Measurements from ENCODE around the gene MT1HL1.

MT1HL1 gene

GRCh38 chr1:237004116-237004515 lies at the start of gene MT1HL1:
Gene MT1HL1, minus strand, starts transcription at chr1:237004441. Its CDS starts 69 bp downstream, at chr1:237004372.
- DNase-seq: no peak

DNA sequence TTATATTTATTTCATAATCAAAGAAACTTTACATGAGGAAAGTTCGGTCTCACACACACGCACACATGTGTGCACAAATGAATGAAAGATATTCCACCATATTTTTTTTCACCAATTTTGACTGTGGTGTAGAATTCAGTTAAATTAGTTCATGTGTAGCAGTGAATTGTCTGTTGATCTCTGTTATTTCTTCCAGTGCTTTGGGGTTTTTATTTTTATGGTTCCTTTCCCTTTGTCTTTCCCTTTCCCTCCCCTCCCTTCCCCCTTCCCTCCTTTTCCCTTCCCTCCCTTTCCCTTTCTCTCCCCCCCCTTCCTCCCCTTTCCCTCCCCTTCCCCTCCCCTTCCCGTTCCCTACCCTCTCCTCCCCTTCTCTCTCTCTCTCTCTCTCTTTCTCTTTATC lies 46.7 kb upstream of the MT1HL1 start:
- no peak for DNase-seq

DNA sequence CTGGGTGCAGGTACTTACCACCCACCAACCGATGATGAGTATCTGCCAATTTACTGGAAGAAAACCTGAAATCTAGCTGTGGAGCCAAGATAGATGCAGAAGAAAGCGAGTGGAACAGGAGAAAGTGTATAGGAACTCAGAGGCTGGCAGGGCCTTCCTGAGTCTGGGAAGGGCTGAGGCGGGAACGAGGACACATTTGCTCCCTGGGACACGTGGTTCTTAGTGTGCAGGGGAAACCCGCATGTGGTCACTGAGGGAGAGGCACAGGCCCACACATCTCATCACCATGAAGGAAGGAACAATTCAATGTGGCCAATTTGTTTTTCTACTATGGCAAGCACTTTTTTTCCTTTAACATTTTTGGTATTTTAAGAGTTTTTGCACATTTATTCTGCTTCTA lies 45.9 kb upstream of the MT1HL1 start:
- DNase-seq: no peak

- no peak for DNase-seq
These were observed 44.6 kb upstream of the MT1HL1 start for GRCh38 chr1:237048803-237049202.

GRCh38 chr1:237045278-237046016 lies 41.2 kb upstream of the MT1HL1 start:
- no peak for DNase-seq

DNA sequence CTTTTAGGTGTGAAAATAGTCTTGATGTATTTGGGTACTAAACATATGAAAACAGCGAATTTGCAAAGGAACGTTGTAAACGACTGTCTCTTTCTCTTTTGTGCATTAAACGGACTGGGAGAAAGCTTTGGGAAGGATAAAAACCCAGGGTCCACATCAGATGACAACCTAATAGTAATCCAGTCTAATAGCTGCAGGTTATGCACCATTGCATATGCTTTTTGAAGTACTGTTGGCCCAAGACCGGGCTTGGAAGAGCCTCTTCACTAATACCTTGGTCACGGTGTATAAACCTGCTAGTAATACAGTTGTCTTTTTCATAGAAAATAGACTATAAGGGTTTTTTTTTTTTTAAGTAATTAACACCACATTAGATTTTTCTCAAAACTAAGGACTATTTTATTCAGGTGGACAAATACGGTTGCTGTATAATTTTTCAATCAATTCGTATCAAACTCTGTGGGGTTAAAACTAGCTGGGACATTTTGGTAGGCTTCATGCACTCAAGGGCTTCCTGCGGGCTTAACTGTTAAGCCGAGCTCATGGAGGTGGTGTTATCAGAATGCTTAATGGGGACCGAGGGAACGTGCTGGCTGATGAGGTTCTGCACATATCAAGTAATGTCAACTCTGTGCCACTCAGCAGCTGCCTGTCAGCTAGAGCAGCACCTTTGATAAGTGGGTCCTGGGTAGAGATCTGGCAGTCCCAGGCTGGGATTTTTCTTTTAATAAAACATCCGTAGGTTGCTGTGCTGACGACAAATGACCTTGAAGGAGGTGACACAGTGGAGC lies 39.8 kb upstream of the MT1HL1 start:
- DNase-seq: no peak

GRCh38 chr1:237042892-237043576 lies 38.8 kb upstream of the MT1HL1 start:
- no peak for DNase-seq

GRCh38 chr1:237042526-237042891 lies 38.3 kb upstream of the MT1HL1 start:
- DNase-seq: no peak

- DNase-seq: no peak
These were observed 37.7 kb upstream of the MT1HL1 start, which contains the start of gene RYR2 for GRCh38 chr1:237041795-237042525. Gene RYR2, plus strand, starts transcription at chr1:237042184. Its CDS starts 338 bp downstream, at chr1:237042522.

- no peak for DNase-seq
These were observed 37.2 kb upstream of the MT1HL1 start for GRCh38 chr1:237041461-237041794.

GRCh38 chr1:237040823-237041222 lies 36.6 kb upstream of the MT1HL1 start:
- no peak for DNase-seq

GRCh38 chr1:237038211-237038610 lies 34.0 kb upstream of the MT1HL1 start:
- no peak for DNase-seq

GRCh38 chr1:237035759-237036158 lies 31.5 kb upstream of the MT1HL1 start:
- no peak for DNase-seq

DNA sequence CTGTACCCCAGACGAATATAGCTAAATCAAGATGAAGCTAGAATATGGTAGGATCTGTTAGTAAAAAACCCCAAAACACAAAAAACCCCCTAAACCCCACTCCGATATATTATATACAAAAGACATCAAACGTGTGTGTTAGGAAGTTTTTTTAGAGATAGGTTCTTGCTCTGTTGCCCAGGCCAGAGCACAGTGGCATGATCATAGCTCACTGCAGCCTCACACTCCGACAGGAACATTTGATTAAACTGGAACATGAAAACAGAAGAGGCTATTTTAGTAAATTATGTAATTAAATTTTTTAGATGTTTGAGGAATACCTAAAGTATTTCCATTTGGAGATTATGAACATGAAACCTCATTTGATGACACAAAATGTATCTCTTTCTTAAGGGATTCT lies 29.6 kb upstream of the MT1HL1 start:
- DNase-seq: no peak

- DNase-seq: no peak
These were observed 28.8 kb upstream of the MT1HL1 start for GRCh38 chr1:237033061-237033460.

DNA sequence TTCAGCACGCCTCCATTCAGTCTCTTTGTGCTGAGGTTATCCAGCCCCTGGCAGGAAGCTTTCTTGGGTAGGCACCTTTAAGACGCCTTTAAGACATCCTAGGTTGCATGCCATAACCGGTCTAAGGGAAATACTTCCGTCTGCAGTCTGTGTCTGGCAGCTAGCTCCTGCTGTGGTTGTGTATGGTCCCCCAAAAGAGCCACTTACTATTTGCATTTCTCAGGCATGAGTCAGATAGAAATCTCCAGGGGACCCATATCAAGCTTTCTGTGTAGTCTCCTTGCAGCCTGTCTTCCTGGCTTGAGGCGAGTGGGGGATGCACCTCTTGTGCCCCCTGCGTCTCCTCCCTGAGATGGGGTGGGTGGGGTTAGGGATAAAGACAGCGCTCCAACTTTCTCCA lies 27.8 kb upstream of the MT1HL1 start:
- DNase-seq: no peak

GRCh38 chr1:237031480-237031879 lies 27.2 kb upstream of the MT1HL1 start:
- no peak for DNase-seq

GRCh38 chr1:237029850-237030535 lies 25.8 kb upstream of the MT1HL1 start:
- DNase-seq: no peak

GRCh38 chr1:237029240-237029639 lies 25.0 kb upstream of the MT1HL1 start:
- no peak for DNase-seq

DNA sequence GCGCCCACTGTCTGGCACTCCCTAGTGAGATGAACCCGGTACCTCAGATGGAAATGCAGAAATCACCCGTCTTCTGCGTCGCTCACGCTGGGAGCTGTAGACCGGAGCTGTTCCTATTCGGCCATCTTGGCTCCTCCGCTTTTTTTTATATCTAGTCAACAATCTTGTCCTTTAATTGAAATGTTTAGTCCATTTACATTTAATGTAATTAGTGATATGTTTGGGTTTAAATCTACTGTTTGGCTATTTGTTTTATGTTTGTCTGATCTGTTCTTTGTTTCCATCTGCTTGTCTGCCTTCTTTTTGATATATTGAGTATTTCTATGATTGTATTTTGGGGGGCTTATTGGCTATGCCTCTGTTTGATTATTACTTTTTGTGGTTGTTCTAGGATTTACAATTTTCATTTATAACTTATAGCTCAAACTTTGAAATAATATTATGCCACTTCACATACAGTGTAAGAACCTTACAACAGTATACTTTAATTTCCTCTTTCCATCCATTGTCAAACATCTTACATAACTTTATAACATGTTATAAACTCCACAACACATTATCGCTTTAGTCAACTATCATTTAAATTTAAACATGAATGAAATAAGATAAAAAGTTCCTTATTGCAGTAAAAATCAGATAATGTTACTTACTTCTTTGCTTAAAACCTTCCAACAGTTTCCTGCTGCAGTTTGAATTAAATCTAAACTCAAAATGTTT lies 21.3 kb upstream of the MT1HL1 start:
- no peak for DNase-seq

GRCh38 chr1:237018896-237019295 lies 14.7 kb upstream of the MT1HL1 start:
- no peak for DNase-seq

- no peak for DNase-seq
These were observed 12.4 kb upstream of the MT1HL1 start for GRCh38 chr1:237016626-237017025.

Data from suppressor macrophage treated with lipopolysaccharide for 4 hours (primary cell).